ENCODE measurements around the gene LARGE2. TPM values are rescaled to one million over a fixed set of nuclear protein-coding genes. Genes with fewer than 3 reads are reported as not detected.

LARGE2 gene
- total and polyA plus RNA-seq, 10 of the 15 experiments (the other 5 are each of a cell fraction or from before 2014, with no cell fraction given): 0.03 to 0.41 (median 0.19) TPM; not detected in 6

DNA sequence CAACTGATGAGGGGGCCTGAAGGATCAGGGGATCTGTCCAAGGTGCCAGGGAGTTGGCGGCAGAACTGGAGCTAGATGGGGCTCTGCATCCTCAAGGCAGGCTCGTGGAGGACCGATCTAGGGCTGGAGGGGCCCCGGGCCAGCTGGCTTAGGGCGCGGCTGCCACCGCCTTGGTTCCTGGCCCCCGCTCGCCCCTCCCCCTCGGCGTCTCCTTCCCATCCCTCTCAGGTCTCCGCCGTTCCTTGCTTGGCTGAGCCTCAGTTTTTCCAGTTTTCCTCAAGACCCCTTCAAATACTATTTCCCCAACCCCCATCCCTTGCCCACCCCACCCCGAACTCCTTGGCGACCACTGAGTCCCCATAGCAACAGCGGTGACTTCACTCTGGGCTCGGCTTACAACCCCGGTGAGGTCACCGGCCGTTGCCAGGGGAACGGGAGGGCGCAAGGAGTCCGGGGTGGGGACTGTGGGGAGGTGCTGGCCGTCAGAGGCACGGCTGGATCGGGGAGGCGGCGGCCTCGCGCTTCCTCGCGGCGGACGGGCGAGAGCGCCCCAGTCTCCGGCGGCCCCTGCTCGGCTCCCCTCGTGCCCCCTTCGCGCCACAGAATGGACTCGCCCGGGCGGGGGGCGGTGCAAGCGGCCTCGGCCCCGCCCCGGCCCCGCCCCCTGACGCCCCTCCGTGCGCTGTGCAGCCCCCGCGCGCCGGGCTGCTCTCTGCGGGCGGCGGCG, 22.8 kb upstream of the LARGE2 start (continued):
- no peak for TF ChIP-seq ESRRA (IDR thresholded peaks at IDR 0.05; ENCODE audit: low read length)
- no peak for TF ChIP-seq NFYA (IDR thresholded peaks at IDR 0.05; ENCODE audit: borderline replicate concordance, low read depth, low read length)
- TF ChIP-seq CBX5 (IDR thresholded peaks at IDR 0.05; ENCODE audit: low read depth): no peak
- TF ChIP-seq RAD51 (IDR thresholded peaks at IDR 0.05): no peak
- no peak for TF ChIP-seq SMARCA5 (IDR thresholded peaks at IDR 0.05)
- TF ChIP-seq SIN3A (IDR thresholded peaks at IDR 0.05; ENCODE audit: low read depth, low read length): no peak
- TF ChIP-seq IKZF1 (conservative IDR thresholded peaks at IDR 0.05): no peak
- TF ChIP-seq, protein P1, sequence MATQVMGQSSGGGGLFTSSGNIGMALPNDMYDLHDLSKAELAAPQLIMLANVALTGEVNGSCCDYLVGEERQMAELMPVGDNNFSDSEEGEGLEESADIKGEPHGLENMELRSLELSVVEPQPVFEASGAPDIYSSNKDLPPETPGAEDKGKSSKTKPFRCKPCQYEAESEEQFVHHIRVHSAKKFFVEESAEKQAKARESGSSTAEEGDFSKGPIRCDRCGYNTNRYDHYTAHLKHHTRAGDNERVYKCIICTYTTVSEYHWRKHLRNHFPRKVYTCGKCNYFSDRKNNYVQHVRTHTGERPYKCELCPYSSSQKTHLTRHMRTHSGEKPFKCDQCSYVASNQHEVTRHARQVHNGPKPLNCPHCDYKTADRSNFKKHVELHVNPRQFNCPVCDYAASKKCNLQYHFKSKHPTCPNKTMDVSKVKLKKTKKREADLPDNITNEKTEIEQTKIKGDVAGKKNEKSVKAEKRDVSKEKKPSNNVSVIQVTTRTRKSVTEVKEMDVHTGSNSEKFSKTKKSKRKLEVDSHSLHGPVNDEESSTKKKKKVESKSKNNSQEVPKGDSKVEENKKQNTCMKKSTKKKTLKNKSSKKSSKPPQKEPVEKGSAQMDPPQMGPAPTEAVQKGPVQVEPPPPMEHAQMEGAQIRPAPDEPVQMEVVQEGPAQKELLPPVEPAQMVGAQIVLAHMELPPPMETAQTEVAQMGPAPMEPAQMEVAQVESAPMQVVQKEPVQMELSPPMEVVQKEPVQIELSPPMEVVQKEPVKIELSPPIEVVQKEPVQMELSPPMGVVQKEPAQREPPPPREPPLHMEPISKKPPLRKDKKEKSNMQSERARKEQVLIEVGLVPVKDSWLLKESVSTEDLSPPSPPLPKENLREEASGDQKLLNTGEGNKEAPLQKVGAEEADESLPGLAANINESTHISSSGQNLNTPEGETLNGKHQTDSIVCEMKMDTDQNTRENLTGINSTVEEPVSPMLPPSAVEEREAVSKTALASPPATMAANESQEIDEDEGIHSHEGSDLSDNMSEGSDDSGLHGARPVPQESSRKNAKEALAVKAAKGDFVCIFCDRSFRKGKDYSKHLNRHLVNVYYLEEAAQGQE (IDR thresholded peaks at IDR 0.05; ENCODE audit: low read depth, low read length): peak; percentile 90
- TF ChIP-seq SMC3 (IDR thresholded peaks at IDR 0.05; ENCODE audit: borderline replicate concordance, low read length): no peak
- no peak for TF ChIP-seq NFXL1 (IDR thresholded peaks at IDR 0.05; ENCODE audit: borderline replicate concordance)
- no peak for TF ChIP-seq EP300 (IDR thresholded peaks at IDR 0.05; ENCODE audit: borderline replicate concordance in 1 of 2, control insufficient read depth in 1 of 2, low read depth in 2 of 2, low read length in 2 of 2)
- peak; percentile 91 for TF ChIP-seq BMI1 (IDR thresholded peaks at IDR 0.05; ENCODE audit: borderline replicate concordance)
- no peak for TF ChIP-seq MXI1 (IDR thresholded peaks at IDR 0.05; ENCODE audit: low read depth, low read length)
- no peak for TF ChIP-seq SUPT20H (IDR thresholded peaks at IDR 0.05; ENCODE audit: borderline replicate concordance, control insufficient read depth, low read depth, low read length)
- TF ChIP-seq, protein P2, sequence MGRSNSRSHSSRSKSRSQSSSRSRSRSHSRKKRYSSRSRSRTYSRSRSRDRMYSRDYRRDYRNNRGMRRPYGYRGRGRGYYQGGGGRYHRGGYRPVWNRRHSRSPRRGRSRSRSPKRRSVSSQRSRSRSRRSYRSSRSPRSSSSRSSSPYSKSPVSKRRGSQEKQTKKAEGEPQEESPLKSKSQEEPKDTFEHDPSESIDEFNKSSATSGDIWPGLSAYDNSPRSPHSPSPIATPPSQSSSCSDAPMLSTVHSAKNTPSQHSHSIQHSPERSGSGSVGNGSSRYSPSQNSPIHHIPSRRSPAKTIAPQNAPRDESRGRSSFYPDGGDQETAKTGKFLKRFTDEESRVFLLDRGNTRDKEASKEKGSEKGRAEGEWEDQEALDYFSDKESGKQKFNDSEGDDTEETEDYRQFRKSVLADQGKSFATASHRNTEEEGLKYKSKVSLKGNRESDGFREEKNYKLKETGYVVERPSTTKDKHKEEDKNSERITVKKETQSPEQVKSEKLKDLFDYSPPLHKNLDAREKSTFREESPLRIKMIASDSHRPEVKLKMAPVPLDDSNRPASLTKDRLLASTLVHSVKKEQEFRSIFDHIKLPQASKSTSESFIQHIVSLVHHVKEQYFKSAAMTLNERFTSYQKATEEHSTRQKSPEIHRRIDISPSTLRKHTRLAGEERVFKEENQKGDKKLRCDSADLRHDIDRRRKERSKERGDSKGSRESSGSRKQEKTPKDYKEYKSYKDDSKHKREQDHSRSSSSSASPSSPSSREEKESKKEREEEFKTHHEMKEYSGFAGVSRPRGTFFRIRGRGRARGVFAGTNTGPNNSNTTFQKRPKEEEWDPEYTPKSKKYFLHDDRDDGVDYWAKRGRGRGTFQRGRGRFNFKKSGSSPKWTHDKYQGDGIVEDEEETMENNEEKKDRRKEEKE (IDR thresholded peaks at IDR 0.05): peak; percentile 87
- TF ChIP-seq ASH2L (IDR thresholded peaks at IDR 0.05; ENCODE audit: borderline replicate concordance, low read depth): no peak
- no peak for TF ChIP-seq RAD21 (IDR thresholded peaks at IDR 0.05; ENCODE audit: insufficient read depth, low read depth, low read length)

All from GM12878 (cell line).